IMR-90 (cell line): Measurements from ENCODE around the gene BMERB1. TPM values are rescaled to one million over a fixed set of nuclear protein-coding genes. Genes with fewer than 3 reads are reported as not detected.

Source experiments
- ATAC-seq: fragments of 200-7000 bp; cut with Tn5 transposase; 2 replicates; pipeline ENCODE4 v1.9.1; 2020; ENCODE audit warnings: low read depth, mild to moderate bottlenecking, moderate library complexity
- BruUV-seq: library from RNA; stranded (reverse); fragments of 400-500 nt; replicated peaks from 2 replicates; lab custom pipeline; 2021; lab: Mats Ljungman, UMichigan
- CTCF ChIA-PET: fragments of 300-600 bp; formaldehyde crosslinking; extraction: SDS; loops from one replicate; lab custom pipeline; 2021; ENCODE audit warnings: antibody characterized with exemption; lab: Yijun Ruan, JAX
- POLR2A ChIA-PET: fragments of 300-600 bp; sonication (Branson Sonifier 250); formaldehyde crosslinking; loops from one replicate; lab custom pipeline; 2022; ENCODE audit warnings: antibody characterized with exemption; ENCODE audit not compliant: unreplicated experiment; lab: Charles Lee
- DNase-seq: peaks from one replicate; pipeline ENCODE4 v3.0.0; 2013
- H2AFZ ChIP-seq: replicated peaks from 2 replicates; pipeline ENCODE3; 2013; ENCODE audit warnings: low read length, mild to moderate bottlenecking; ENCODE audit not compliant: poor library complexity
- H2AK5ac ChIP-seq: 2 replicates; pipeline ENCODE4 v1.6.1; 2013; ENCODE audit warnings: low read depth, low read length, inconsistent platforms
- H2AK9ac ChIP-seq: replicated peaks from 2 replicates; pipeline ENCODE3; 2013; ENCODE audit warnings: mild to moderate bottlenecking, low read depth, low read length, moderate library complexity; ENCODE audit not compliant: poor library complexity
- H2BK120ac ChIP-seq: 2 replicates; pipeline ENCODE4 v1.6.1; 2013; ENCODE audit warnings: low read depth, low read length, inconsistent platforms
- H2BK15ac ChIP-seq: 3 replicates; pipeline ENCODE4 v1.6.1; 2013; ENCODE audit warnings: low read depth, low read length, inconsistent platforms
- H2BK20ac ChIP-seq: 2 replicates; pipeline ENCODE4 v1.6.1; 2013; ENCODE audit warnings: low read depth, mild to moderate bottlenecking, inconsistent platforms, low read length, moderate library complexity
- H2BK5ac ChIP-seq: 2 replicates; pipeline ENCODE4 v1.6.1; 2013; ENCODE audit warnings: mild to moderate bottlenecking, low read depth, low read length, inconsistent platforms; ENCODE audit not compliant: poor library complexity, severe bottlenecking
- H3K14ac ChIP-seq: replicated peaks from 2 replicates; pipeline ENCODE4 v1.6.1; 2013; ENCODE audit warnings: low read depth, low read length, inconsistent platforms
- H3K18ac ChIP-seq: 2 replicates; pipeline ENCODE4 v1.6.1; 2013; ENCODE audit warnings: low read depth, low read length, control low read depth
- H3K23ac ChIP-seq: 2 replicates; pipeline ENCODE4 v1.6.1; 2013; ENCODE audit warnings: low read depth, low read length, inconsistent platforms
- H3K27ac ChIP-seq: 2 replicates; pipeline ENCODE4 v1.5.1; 2013; ENCODE audit warnings: mild to moderate bottlenecking, control low read depth, low read length; ENCODE audit not compliant: insufficient read depth
- H3K27me3 ChIP-seq: 2 replicates; pipeline ENCODE4 v1.6.1; 2013; ENCODE audit warnings: low read length; ENCODE audit not compliant: control insufficient read depth, insufficient read depth
- H3K36me3 ChIP-seq: 2 replicates; pipeline ENCODE4 v1.6.1; 2013; ENCODE audit warnings: low read length, mixed read lengths; ENCODE audit not compliant: control insufficient read depth, insufficient read depth
- H3K4ac ChIP-seq: 2 replicates; pipeline ENCODE4 v1.6.1; 2013; ENCODE audit warnings: low read depth, low read length, inconsistent platforms
- H3K4me1 ChIP-seq: 2 replicates; pipeline ENCODE4 v1.6.1; 2013; ENCODE audit warnings: low read length, mixed read lengths; ENCODE audit not compliant: control insufficient read depth, insufficient read depth
- H3K4me2 ChIP-seq: 2 replicates; pipeline ENCODE4 v1.6.1; 2013; ENCODE audit warnings: low read depth, mild to moderate bottlenecking, control low read depth, low read length, moderate library complexity
- H3K4me3 ChIP-seq: 2 replicates; pipeline ENCODE4 v1.5.1; 2013; ENCODE audit warnings: low read depth, mild to moderate bottlenecking, control low read depth, low read length, moderate library complexity; ENCODE audit not compliant: insufficient read depth
- H3K56ac ChIP-seq: 2 replicates; pipeline ENCODE4 v1.6.1; 2013; ENCODE audit warnings: low read length, inconsistent platforms; ENCODE audit not compliant: insufficient read depth; ENCODE audit errors: extremely low read depth
- H3K79me1 ChIP-seq, 2 experiments: 2 replicates each; pipeline ENCODE4 v1.6.1; 2013; ENCODE audit warnings: low read length in 2 of 2, inconsistent platforms in 1 of 2, low read depth in 1 of 2
- H3K9ac ChIP-seq: 2 replicates; pipeline ENCODE4 v1.6.1; 2013; ENCODE audit warnings: low read depth, low read length, control low read depth
- H3K9me1 ChIP-seq: 2 replicates; pipeline ENCODE4 v1.6.1; 2013; ENCODE audit warnings: low read length, inconsistent platforms; ENCODE audit not compliant: insufficient read depth
- H3K9me3 ChIP-seq: 2 replicates; pipeline ENCODE4 v1.6.1; 2013; ENCODE audit warnings: low read length; ENCODE audit not compliant: control insufficient read depth, insufficient read depth
- H4K20me1 ChIP-seq: 2 replicates; pipeline ENCODE4 v1.6.1; 2013; ENCODE audit warnings: low read length, inconsistent platforms; ENCODE audit not compliant: insufficient read depth
- H4K5ac ChIP-seq: 2 replicates; pipeline ENCODE4 v1.6.1; 2013; ENCODE audit warnings: mild to moderate bottlenecking, low read depth, low read length, control low read depth
- H4K8ac ChIP-seq, 2 experiments: 2 replicates each; pipeline ENCODE4 v1.6.1; 2013; ENCODE audit warnings: low read depth in 2 of 2, low read length in 2 of 2, control low read depth in 1 of 2, inconsistent platforms in 1 of 2
- H4K91ac ChIP-seq: 2 replicates; pipeline ENCODE4 v1.6.1; 2013; ENCODE audit warnings: low read depth, low read length, inconsistent platforms; ENCODE audit not compliant: insufficient read depth
- CEBPB ChIP-seq: IDR thresholded peaks from 2 replicates; pipeline ENCODE4 v1.6.1; 2012; ENCODE audit warnings: low read depth, low read length, improper control_type of control experiment
- CHD1 ChIP-seq: IDR thresholded peaks from 2 replicates; pipeline ENCODE4 v1.6.1; 2012; ENCODE audit warnings: low read depth, low read length, improper control_type of control experiment
- CTCF ChIP-seq: conservative IDR thresholded peaks from 2 replicates; pipeline ENCODE4 v1.5.1; 2012; ENCODE audit warnings: mild to moderate bottlenecking, low read depth, low read length, improper control_type of control experiment
- ELK1 ChIP-seq: fragments of 150-350 bp; IDR thresholded peaks from 2 replicates; pipeline ENCODE4 v1.6.1; 2016; ENCODE audit warnings: low read depth, mild to moderate bottlenecking, low read length, moderate library complexity, borderline replicate concordance
- FOS ChIP-seq: fragments of 150-350 bp; IDR thresholded peaks from 2 replicates; pipeline ENCODE4 v1.6.1; 2016; ENCODE audit warnings: low read depth, low read length
- MAZ ChIP-seq: IDR thresholded peaks from 2 replicates; pipeline ENCODE4 v1.6.1; 2012; ENCODE audit warnings: low read depth, mild to moderate bottlenecking, low read length, improper control_type of control experiment, moderate library complexity, borderline replicate concordance
- MXI1 ChIP-seq: IDR thresholded peaks from 2 replicates; pipeline ENCODE4 v1.6.1; 2012; ENCODE audit warnings: low read depth, mild to moderate bottlenecking, low read length, moderate library complexity, borderline replicate concordance
- NFE2L2 ChIP-seq: fragments of 150-350 bp; IDR thresholded peaks from 2 replicates; pipeline ENCODE4 v1.6.1; 2016; ENCODE audit warnings: low read depth, mild to moderate bottlenecking, low read length
- POLR2A ChIP-seq: IDR thresholded peaks from 2 replicates; pipeline ENCODE4 v1.6.1; 2012; ENCODE audit warnings: mild to moderate bottlenecking, low read depth, low read length
- RAD21 ChIP-seq: IDR thresholded peaks from 2 replicates; pipeline ENCODE4 v1.6.1; 2012; ENCODE audit warnings: low read length, improper control_type of control experiment
- RCOR1 ChIP-seq: IDR thresholded peaks from 2 replicates; pipeline ENCODE4 v1.6.1; 2012; ENCODE audit warnings: mild to moderate bottlenecking, low read length, improper control_type of control experiment; ENCODE audit not compliant: insufficient replicate concordance
- SMC3 ChIP-seq: fragments of 150-350 bp; IDR thresholded peaks from 2 replicates; pipeline ENCODE4 v1.6.1; 2016; ENCODE audit warnings: low read depth, mild to moderate bottlenecking, antibody characterized with exemption, low read length, moderate library complexity
- USF2 ChIP-seq: fragments of 150-350 bp; IDR thresholded peaks from 2 replicates; pipeline ENCODE4 v1.6.1; 2017; ENCODE audit warnings: mild to moderate bottlenecking, antibody characterized with exemption, low read length, low read depth
- WGBS, 2 experiments: methylation state at CpG; one replicate each; pipeline versions ENCODE4 v1.1.5 to v1.1.7; 2013; ENCODE audit warnings: missing lambda C conversion rate in 2 of 2; ENCODE audit not compliant: insufficient read length in 1 of 2; ENCODE audit errors: extremely low coverage in 2 of 2; 5-methylcytosine and 5-hydroxymethylcytosine counted together
- dilution Hi-C: fragments of 300-500 bp; cut with HindIII; formaldehyde crosslinking; loops from one replicate; pipeline ENCODE4 v1.14.3; 2018; ENCODE audit warnings: low sequenced_read_pairs; ENCODE audit not compliant: unreplicated experiment
- in situ Hi-C: fragments of 300-500 bp; cut with MboI; formaldehyde crosslinking; loops from 3 replicates; pipeline ENCODE4 v1.14.3; 2019; ENCODE audit warnings: low sequenced_read_pairs, inconsistent platforms, mixed read lengths
- intact Hi-C: fragments of 100-400 bp; cut with micrococcal nuclease; formaldehyde crosslinking; loops from 2 replicates; pipeline ENCODE4 v1.10.0; 2022
- polyA plus RNA-seq, 3 experiments: library from polyadenylated mRNA; depleted of rRNA; stranded (reverse); fragments of >200 nt; gene quantifications; 2 replicates each; pipeline ENCODE4 v1.2.3, GENCODE V29; 2012; ENCODE audit warnings: low replicate concordance in 1 of 3
- total RNA-seq: library from RNA; depleted of rRNA; stranded (reverse); fragments of >200 nt; gene quantifications from 2 replicates; pipeline ENCODE4 v1.2.3, GENCODE V29; 2012

Gene BMERB1
- total and polyA plus RNA-seq, 2 of the 4 experiments (the other 2 are of a cell fraction) = 22.6 to 32.9 TPM

- Histone ChIP-seq H3K79me1 (no peaks in the 10 kb centered on the region), H2BK15ac (no peak overlapping the region), H3K18ac (no peak overlapping the region), H3K4me1 (no peaks in the 10 kb centered on the region), H4K5ac (no peak overlapping the region), H2AK5ac (no peak overlapping the region), H2BK120ac (no peak overlapping the region), H3K14ac (no peak overlapping the region), H4K20me1 (no peaks in the 10 kb centered on the region; the same call in 1 of the 2 replicates), H3K9me3 (no peaks in the 10 kb centered on the region), H3K27me3 (no peaks in the 10 kb centered on the region), H4K91ac (no peak overlapping the region), H3K36me3 (peaks cover 71% of the 10 kb centered on the region), H3K4me3 (no peak overlapping the region), H3K27ac (no peak overlapping the region), H3K4me2 (no peak overlapping the region), H3K4ac (no peak overlapping the region), H3K9ac (no peak overlapping the region), H2BK5ac (no peak overlapping the region), H2AK9ac (no peak overlapping the region), H2BK20ac (no peak overlapping the region), H4K8ac (no peak overlapping the region), H2AFZ (no peak overlapping the region), H3K23ac (no peak overlapping the region), H3K9me1 (peaks cover 9% of the 10 kb centered on the region), H3K56ac (no peak overlapping the region)
- CTCF ChIA-PET = no interaction called here
- TF ChIP-seq CEBPB (no peak), NFE2L2 (no peak), ELK1 (no peak), RAD21 (no peak), CHD1 (no peak), MXI1 (no peak), RCOR1 (no peak), FOS (no peak), USF2 (no peak), SMC3 (no peak), MAZ (no peak), POLR2A (no peak), CTCF (no peak)
- 95% methylated on average over 11 of the region's 21 CpGs; no CpG with 5 or more reads in 1 of the 2 experiments for WGBS, 2 experiments
- ATAC-seq (no peak), DNase-seq (no peak)
- in situ Hi-C loops (no loop called here), dilution Hi-C loops (no loop called here), intact Hi-C loops (no loop called here)
- POLR2A ChIA-PET = no interaction called here
- BruUV-seq = no TSS peak
Measured at GRCh38 chr16:15599303-15600070, 165.1 kb downstream of the BMERB1 start.
